ENCODE measurements around the gene CRYGB.

Gene CRYGB

GRCh38 chr2:208146006-208146405 lies at the start of gene CRYGB:
Gene CRYGB (minus strand): TSS chr2:208146158. CDS start chr2:208146120, 38 bp downstream.
- DNase-seq (ENCODE audit: low read depth in 1 of 2, low spot score in 1 of 2), result no peak

- no peak for DNase-seq (ENCODE audit: low read depth in 1 of 2, low spot score in 1 of 2)
These were observed 49.6 kb upstream of the CRYGB start for GRCh38 chr2:208195531-208195930.

GRCh38 chr2:208192611-208193236 lies 46.8 kb upstream of the CRYGB start:
- DNase-seq (ENCODE audit: low read depth in 1 of 2, low spot score in 1 of 2), result no peak

DNA sequence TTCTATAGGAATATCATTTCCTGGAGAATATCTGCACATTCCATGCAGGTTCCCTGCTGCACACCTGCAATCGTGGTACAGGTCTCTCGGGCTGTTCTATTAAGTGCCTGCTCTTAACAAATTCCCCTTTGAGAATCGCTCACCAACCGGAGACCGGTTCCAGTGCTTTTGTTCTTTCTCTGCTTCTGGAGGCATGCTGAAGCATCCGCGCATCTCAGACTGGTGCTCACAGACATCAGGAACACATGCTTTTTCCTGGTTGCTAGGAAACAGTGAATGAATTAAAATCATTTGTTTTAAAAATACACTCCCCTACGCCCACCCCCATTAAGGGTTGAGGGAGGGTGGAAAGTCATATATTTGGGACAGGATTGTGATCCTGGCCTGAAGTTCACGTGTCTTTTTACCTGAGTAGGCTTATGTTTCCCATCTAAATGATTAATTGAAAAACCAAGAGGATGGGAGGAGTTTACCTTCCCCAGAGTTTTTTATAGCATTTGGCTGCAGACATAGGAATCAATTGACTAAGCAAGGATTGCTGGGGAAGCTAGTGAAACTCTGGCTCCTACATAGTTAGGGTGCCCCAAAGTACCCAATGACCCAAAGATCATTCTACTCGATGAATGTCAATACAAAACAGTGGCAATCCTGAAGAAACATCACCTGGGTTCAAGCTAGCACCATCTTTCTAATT lies 44.0 kb upstream of the CRYGB start, which contains the start of gene C2orf80:
Gene C2orf80, minus strand, starts transcription at position 221 of the 694 bp plus-strand sequence. CDS start 3,044 bp downstream, outside the sequence.
- DNase-seq (ENCODE audit: low read depth in 1 of 2, low spot score in 1 of 2), result no peak

DNA sequence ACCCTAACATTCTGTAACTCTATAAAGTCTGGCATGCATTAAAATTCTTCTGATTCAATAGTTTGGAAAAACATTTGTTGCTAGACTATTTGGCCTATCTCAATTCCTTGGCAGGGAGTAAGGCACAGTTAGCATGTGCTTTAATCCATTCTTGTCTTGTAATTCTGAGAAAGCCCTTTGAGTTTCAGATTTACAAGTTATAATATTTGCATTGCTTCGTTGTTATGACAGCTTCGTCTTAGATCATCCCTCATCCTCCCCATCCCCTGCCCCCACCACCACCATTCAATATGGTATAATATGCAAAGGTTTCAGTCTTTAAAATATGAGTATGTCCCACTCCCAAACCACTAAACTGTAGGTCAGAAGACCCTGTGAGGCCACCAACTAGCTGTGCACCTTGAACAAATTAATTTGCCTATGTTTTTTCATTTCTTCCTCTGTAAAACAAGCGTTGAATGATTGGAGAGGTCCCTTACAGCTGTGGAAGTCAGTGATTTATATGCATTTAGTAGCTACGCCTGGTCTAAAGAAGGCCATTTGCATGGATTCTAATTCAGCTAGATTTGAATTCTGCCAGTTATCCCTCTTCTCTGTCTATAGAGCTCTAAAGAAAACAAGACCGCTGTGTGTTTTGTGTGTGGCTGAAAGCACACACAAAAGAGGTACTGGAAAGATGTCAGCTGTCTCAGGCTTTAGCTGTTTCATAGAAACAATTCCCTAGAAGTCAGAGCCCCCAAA lies 43.3 kb upstream of the CRYGB start:
- DNase-seq (ENCODE audit: low read depth in 1 of 2, low spot score in 1 of 2), result no peak

DNA sequence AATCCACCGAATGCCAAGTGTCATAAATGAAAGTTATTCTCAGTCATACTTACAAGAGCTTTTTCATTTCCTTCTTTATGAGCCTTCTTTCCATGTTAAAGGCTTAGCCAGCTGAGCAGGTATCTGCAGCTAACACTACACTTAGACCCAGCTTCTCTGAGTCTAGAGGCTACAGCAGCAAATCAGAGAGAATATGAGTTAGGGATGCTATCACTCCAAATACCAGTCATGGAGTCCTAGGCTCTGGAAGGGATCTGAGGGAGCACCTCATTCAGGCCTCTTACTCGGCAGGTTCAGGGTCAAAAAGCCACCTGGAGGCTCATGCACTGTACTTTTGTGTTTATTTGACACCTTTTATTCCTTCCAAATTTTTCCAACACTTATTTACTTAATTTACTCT lies 40.9 kb upstream of the CRYGB start:
- DNase-seq (ENCODE audit: low read depth in 1 of 2, low spot score in 1 of 2), result no peak

DNA sequence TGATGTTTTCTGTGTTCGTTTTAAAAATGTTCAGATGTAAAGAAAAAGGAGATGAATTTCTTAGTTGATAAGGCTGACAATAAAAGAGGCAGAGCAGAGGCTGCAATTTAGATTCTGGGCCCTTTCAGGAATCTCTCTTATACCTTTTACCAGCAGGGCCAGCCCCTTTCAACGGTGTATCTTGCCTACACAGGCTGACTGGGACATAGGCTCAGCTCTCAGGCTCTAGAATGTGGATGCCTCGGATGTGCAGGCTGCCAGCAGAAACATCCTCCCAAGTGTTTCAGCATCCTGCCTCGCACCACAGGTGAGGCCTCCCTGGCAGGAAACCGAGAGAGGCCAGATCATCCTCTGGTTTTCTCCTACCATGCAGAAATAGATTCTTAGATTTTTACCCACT lies 40.5 kb upstream of the CRYGB start:
- DNase-seq (ENCODE audit: low read depth in 1 of 2, low spot score in 1 of 2), result no peak

GRCh38 chr2:208183972-208184705 lies 38.2 kb upstream of the CRYGB start:
- no peak for DNase-seq (ENCODE audit: low read depth in 1 of 2, low spot score in 1 of 2)

DNA sequence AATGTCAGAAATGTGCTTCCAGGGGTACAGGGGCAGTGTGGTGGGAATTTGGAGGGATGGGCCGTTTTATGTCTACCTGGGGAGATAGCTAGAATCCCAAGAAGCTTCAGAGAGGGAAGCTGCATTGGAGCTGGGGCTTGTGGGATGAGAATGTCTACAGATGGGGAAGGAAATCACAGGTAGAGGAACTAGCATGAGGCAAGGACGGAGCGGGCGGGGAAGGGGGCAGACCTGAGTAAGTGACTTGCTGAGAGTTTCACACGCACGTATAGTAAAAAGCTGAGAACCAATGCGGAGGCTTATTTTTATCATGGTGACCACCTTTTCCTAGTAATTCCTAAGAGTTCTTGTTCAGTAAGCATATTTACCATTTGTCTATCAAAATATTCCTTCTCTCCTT lies 37.6 kb upstream of the CRYGB start:
- DNase-seq (ENCODE audit: low read depth in 1 of 2, low spot score in 1 of 2), result no peak

DNA sequence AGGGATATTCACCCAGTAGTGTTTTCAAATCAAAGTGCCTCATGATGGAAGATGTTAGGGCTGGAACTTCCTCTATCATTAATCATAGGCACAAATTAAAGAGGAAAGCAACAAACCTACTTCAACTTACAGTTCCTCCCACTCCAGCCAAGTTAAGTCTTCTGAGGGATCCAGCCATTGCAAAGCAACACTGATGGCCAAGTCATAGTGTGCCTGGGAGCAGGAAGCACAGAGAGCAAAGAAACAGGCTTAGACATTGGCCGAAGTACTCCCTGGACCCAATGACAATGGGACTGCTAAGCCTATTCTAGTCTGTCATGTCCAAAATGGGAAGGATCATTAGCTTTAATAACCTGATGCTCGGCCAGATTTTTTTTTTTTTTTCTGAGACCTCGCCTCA lies 36.9 kb upstream of the CRYGB start:
- no peak for DNase-seq (ENCODE audit: low read depth in 1 of 2, low spot score in 1 of 2)

- no peak for DNase-seq (ENCODE audit: low read depth in 1 of 2, low spot score in 1 of 2)
These were observed 33.2 kb upstream of the CRYGB start for GRCh38 chr2:208179028-208179609.

GRCh38 chr2:208175840-208176153 lies 29.8 kb upstream of the CRYGB start:
- DNase-seq (ENCODE audit: low read depth in 1 of 2, low spot score in 1 of 2), result no peak

DNA sequence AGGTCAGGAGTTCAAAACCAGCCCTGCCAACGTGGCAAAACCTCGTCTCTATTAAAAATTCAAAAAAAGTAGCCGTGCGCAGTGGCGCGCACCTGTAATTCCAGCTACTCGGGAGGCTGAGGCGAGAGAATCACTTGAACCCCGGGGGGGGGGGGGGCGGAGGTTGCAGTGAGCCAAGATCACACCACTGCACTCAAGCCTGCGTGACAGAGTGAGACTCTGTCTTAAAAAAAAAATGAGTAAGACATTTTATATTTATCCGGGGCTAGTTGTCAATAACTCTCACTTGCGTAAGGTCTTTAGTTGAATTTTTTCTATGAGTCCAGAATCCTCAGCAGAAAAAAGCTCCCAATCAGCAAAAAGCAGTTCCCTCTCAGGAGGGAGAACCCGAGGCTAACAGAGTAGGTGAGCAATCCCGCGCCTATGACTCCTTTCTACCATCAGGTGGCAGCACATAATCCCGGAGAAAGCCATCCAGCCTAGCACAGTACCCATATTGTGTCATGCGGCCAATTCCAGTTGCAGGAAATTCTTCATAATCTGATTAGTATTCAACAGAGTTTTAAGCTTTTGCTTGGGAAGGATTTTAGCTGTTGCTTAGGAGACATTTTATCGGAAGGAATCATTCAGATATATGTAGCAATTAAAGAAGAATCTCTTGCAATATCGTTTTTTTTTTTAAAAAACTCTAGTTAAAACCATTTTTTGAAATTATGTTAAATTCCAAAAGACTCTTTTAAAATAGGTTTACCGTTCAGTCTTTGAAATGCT lies 29.3 kb upstream of the CRYGB start:
- peak; percentile 17 to 28 for DNase-seq (ENCODE audit: low read depth in 1 of 2, low spot score in 1 of 2)

DNA sequence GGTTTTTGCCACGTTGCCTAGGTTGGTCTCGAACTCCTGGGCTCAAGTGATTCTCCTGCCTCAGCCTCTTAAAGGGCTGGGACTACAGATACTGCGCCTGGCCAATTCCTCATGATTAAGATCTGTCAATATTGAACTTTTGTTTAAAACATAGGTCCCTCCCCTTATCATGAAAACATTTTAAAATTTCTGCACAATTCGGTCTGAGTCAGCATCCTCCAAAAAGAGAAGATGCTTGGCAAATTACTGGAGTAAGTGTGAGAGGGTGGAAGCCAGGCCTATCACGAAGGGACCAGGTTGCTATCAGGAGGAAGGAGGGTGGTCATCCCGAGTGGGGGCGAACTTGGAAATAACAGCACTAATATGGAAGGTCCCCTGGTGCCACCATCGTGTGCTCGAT lies 28.2 kb upstream of the CRYGB start:
- DNase-seq (ENCODE audit: low read depth in 1 of 2, low spot score in 1 of 2), result no peak

DNA sequence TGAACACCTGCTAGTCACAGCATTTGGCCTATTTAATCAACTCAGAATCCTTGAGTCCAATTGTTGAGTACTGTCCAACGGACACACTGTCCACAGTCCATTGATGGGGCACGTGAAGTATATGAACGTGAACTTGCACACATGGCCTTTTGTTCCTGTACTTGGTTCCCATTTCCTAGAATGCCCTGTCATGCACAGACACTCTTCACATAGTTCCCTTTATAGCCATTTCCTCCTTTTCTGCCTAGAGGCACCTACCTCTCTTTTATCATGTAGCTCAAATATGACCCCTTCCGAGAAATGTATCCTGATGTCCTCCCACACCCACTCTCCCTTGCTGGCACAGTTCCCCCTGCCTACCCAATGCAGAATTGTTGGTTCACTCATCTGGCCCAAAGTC lies 26.2 kb upstream of the CRYGB start:
- DNase-seq (ENCODE audit: low read depth in 1 of 2, low spot score in 1 of 2), result no peak

- DNase-seq (ENCODE audit: low read depth in 1 of 2, low spot score in 1 of 2), result no peak
These were observed 19.2 kb upstream of the CRYGB start for GRCh38 chr2:208164951-208165755.

DNA sequence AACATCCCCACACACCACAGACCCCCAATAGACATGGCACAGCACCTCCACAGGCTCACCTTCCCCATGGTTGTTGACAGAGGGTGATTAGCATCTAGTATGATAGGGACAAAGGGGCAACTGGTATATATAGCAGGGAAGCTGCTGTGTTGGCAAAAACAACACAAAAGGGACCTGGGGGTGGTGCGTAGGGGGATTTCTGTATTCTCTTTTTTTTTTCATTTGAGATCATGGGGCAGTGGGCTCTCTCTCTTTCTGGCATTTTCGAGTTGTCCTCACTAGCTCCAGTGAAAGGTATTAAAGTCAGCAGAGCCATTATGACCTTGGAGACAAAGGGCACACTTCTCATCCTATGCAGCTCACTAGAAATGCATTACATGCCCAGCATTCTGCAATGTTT lies 17.5 kb upstream of the CRYGB start, which contains the start of gene CRYGA:
Gene CRYGA, minus strand, starts transcription at position 101 of the 400 bp plus-strand sequence. Its CDS starts 33 bp downstream, at position 68.
- DNase-seq (ENCODE audit: low read depth in 1 of 2, low spot score in 1 of 2), result no peak

- no peak for DNase-seq (ENCODE audit: low read depth in 1 of 2, low spot score in 1 of 2)
These were observed 10.5 kb upstream of the CRYGB start for GRCh38 chr2:208156439-208156838.

GRCh38 chr2:208153156-208153555 lies 7.2 kb upstream of the CRYGB start:
- no peak for DNase-seq (ENCODE audit: low read depth in 1 of 2, low spot score in 1 of 2)

DNA sequence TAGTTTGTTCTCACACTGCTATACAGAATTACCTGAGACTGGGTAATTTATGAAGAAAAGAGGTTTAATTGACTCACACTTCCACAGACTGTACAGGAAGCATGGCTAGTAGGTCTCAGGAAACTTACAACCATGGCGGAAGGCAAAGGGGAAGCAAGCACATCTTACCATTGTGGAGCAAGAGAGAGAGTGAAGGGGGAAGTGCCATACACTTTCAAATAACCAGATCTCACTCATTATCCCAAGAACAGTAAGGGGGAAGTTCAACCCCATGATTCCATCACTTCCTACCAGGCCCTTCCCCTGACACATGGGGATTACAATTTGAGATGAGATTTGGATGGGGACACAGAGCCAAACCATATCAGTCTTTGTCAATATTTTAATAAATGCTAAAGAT lies 5.0 kb upstream of the CRYGB start:
- DNase-seq (ENCODE audit: low read depth in 1 of 2, low spot score in 1 of 2), result no peak
